Stimulated activated CD8-positive, alpha-beta memory T cell treated with anti-CD3 and anti-CD28 coated beads, Interleukin-4, amount 100 ng/mL, for 4 hours (primary cell): ENCODE data around the gene ATF6.

Experiments used
- DNase-seq, 2 donors: peaks; one replicate each; pipeline ENCODE4 v3.0.0-alpha.2; 2020; ENCODE audit warnings: low read depth in 2 of 2, low spot score in 1 of 2

Gene ATF6

GRCh38 chr1:161989108-161989507 lies 223.0 kb downstream of the ATF6 start:
- DNase-seq, result no peak

- DNase-seq, result no peak
Measured at GRCh38 chr1:161989786-161990185, 223.7 kb downstream of the ATF6 start.

- DNase-seq, result no peak
Measured at GRCh38 chr1:161993576-161993975, 227.5 kb downstream of the ATF6 start.

- DNase-seq, result no peak
Measured at GRCh38 chr1:161994175-161994668, 228.1 kb downstream of the ATF6 start.

DNA sequence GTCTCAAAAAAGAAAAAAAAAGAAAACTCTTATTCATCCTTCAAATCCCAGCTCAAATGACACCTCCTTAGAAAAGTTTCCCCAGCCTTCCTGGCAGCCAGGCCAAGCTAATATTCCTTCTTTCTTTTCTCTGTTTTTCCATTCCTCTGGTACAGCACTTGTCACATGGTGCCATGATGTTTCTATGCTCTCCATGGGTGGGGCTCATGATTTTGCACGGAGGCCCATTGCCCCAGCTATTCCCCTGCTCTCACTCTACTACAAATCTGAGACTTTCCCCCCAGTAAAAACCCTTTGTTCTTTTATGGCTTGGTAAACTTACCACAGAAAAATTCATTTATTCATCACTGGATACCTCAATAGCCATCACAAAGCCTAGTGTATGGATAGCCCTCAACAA lies 231.0 kb downstream of the ATF6 start:
- no peak for DNase-seq

- no peak for DNase-seq
Measured at GRCh38 chr1:161998811-161999210, 232.7 kb downstream of the ATF6 start.

DNA sequence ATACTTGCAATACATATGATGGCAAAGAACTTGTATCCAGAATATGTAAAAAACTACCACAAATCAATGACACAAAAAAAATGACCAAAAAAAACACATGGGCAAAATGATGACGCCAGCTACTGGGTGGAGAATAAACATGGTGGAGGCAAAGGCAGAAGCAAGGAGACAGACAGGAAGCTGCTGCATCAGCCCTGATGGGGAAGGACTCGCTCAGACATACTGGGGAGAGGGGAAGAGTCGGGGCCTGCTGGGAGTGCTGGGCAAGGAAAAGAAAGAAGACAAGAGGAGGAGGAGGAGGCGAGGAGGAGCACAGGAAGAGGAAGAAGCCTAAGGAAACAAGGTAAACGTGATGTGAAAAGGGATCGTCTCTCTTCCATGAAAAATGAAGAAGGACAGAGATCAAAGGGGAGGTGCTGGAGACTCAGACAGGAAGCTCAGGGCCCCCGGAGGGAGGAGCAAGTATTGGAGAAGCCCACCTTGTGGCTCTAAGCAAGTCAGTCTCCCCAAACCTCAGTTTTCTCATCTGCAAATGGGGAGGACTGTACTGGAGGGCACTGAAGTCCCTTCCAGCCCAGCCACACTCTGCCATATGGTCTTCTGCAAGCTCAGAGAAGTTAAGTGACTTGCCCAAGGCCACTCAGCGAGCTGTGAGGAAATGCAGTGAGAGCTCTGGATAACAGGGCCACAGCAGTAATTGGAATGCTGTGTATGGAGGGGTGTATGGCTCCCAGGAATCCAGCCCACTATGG lies 233.4 kb downstream of the ATF6 start:
- no peak for DNase-seq

GRCh38 chr1:162000053-162000420 lies 233.9 kb downstream of the ATF6 start:
- no peak for DNase-seq

GRCh38 chr1:162003061-162003829 lies 237.1 kb downstream of the ATF6 start:
- no peak for DNase-seq

DNA sequence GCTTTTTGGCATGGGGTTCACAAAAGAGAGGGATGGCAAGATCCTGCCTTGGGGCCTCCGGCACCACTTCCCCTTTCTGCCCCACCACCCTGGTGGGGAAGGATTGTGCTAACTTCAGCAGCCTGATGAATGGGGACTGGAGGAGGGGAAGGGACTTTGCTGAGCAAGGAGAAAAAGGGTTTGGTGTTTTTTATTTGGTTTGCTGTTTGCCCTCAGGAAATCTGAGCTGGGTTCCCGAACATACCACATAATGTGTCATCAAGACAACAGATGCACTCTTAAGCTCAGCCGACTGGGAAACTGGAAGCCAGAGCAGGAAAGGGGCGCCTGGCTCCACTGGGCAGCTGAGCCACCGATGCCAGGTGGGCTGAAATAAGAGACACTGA lies 237.7 kb downstream of the ATF6 start:
- DNase-seq, result no peak

- no peak for DNase-seq
Measured at GRCh38 chr1:162004441-162004950, 238.4 kb downstream of the ATF6 start.

DNA sequence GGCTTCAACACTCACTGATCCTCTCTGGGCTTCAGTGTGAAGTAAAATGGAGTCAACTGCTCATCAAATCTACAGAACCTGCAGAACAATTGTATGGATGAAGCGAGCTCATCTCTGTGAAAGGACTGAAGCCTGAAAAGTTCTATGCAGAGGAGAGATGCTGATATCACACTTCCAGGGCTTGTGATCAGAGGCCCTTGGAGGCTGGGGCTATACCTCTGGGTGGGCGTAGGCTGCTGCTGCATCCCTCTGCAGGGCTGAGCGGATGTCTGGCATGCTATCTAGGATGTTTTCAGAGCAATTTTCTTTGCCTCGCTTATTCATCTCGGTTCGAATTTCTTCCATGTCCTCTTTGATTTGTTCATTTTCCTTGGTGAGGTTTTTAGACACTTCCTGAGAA lies 240.0 kb downstream of the ATF6 start:
- DNase-seq, result no peak

- no peak for DNase-seq
Measured at GRCh38 chr1:162007466-162007865, 241.3 kb downstream of the ATF6 start.

DNA sequence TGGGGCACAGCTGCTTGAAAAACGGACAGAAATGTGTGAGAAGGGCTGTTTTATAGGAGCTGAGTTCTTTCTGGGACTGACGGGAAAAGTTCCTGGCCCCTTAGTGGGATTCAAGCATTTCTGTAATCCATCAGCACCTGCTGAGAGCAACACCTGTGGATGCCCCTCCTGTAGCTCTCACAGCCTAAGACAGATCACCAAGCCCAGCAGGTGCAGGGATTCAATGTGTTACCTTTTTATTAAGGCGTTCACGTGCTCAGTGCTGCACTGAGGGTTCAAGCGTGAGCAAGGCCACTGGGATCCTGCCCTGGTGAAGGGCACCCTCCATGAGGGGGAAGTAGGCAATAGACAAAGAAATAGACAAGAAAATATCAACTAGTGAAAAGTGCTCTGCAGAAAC lies 242.7 kb downstream of the ATF6 start:
- no peak for DNase-seq

- no peak for DNase-seq
Measured at GRCh38 chr1:162009501-162010174, 243.5 kb downstream of the ATF6 start.

- no peak for DNase-seq
Measured at GRCh38 chr1:162010175-162010506, 244.0 kb downstream of the ATF6 start.

DNA sequence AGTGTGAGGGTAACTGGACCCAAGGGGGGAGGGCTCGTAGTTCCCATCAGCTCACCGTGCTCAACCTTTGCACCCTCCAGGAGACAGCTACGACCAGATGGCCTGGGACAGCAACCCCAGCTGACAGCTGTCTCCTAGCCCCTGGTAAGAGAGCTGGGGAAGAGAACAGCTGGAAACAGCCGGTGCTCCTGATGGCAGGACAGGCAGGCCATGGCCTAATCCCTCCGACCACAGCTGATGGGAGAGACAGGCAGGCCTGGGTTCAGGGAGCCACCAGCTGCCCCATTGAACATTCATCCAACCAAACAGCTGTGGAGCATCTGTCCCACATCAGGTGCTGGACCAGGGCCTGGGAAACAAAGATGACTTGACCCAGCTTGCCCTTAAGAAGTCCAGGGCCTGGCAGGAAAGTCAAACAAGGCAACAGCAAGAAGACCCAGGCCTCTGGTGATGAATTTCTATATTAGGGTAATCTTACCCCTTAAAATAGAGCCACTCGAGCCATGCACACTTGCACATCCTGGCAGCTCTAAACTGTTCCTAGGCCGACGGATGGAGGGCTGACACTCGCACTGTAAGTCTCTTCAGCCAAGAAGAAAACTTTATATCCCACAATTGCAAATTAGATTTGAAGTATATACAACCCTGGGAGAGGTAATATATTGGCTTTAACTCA lies 245.4 kb downstream of the ATF6 start:
- DNase-seq, result no peak

GRCh38 chr1:162013289-162013688 lies 247.2 kb downstream of the ATF6 start:
- DNase-seq, result no peak
